Breast epithelium (tissue), 4 donors: Measurements from ENCODE around the gene FCER2. TPM values are rescaled to one million over a fixed set of nuclear protein-coding genes. Genes with fewer than 3 reads are reported as not detected.

Experiments
- DNase-seq, 2 donors: peaks; one replicate each; pipeline ENCODE4 v3.0.0-alpha.2; 2019; ENCODE audit warnings: low spot score in 2 of 2
- H3K27ac ChIP-seq, 2 donors: fragments of 200-600 bp; sonication (generic) in 1 of 2; one replicate each; pipeline ENCODE4 v1.5.1; 2016 to 2019; ENCODE audit warnings: mild to moderate bottlenecking in 1 of 2
- H3K27me3 ChIP-seq, 2 donors: fragments of 200-600 bp; sonication (generic) in 1 of 2; one replicate each; pipeline versions ENCODE4 v1.5.1 to v1.6.0; 2017 to 2019; ENCODE audit warnings: control low read depth in 1 of 2, mild to moderate bottlenecking in 1 of 2
- H3K36me3 ChIP-seq: fragments of 200-600 bp; one replicate; pipeline ENCODE4 v1.5.1; 2019
- H3K4me1 ChIP-seq, 2 donors: fragments of 200-600 bp; sonication (generic); one replicate each; pipeline ENCODE4 v1.5.1; 2016 to 2019; ENCODE audit warnings: control low read depth in 1 of 2
- H3K4me3 ChIP-seq, 3 donors: fragments of 200-600 bp; sonication (generic); 1 replicate in 2 of 3; 2 replicates in 1 of 3; pipeline ENCODE4 v1.5.1; 2016 to 2019; ENCODE audit warnings: mild to moderate bottlenecking in 3 of 3, moderate library complexity in 2 of 3
- H3K9me3 ChIP-seq, 2 donors: fragments of 200-600 bp; sonication (generic) in 1 of 2; one replicate each; pipeline ENCODE4 v1.5.1; 2016 to 2019; ENCODE audit warnings: control low read depth in 1 of 2
- POLR2A ChIP-seq: fragments of 450-650 bp; IDR thresholded peaks from one replicate; pipeline ENCODE4 v1.6.1; 2016; ENCODE audit warnings: antibody characterized with exemption, mild to moderate bottlenecking, moderate library complexity
- POLR2AphosphoS5 ChIP-seq, 3 donors: sonication (generic); formaldehyde crosslinking; IDR thresholded peaks; one replicate each; pipeline ENCODE4 v1.6.1; 2017; ENCODE audit warnings: antibody characterized with exemption in 3 of 3
- intact Hi-C: fragments of 100-400 bp; cut with DNase I; formaldehyde crosslinking; loops from one replicate; pipeline ENCODE4 v1.15.1; 2023; ENCODE audit warnings: low total_unique reads
- total RNA-seq, 3 donors: library from RNA; depleted of rRNA; stranded (reverse); fragments of >200 nt; gene quantifications; one replicate each; pipeline ENCODE4 v1.1.0, GENCODE V29; 2016
- TF ChIP-seq, protein P1 (sequence below), 3 donors: fragments of 450-650 bp; IDR thresholded peaks; one replicate each; pipeline ENCODE4 v1.5.1; 2016 to 2017; ENCODE audit warnings: antibody characterized with exemption in 3 of 3, mild to moderate bottlenecking in 3 of 3, moderate library complexity in 3 of 3

Gene FCER2
- total RNA-seq, 3 donors from 2014 or later, result 0.29 to 0.48 TPM; not detected in 1

DNA sequence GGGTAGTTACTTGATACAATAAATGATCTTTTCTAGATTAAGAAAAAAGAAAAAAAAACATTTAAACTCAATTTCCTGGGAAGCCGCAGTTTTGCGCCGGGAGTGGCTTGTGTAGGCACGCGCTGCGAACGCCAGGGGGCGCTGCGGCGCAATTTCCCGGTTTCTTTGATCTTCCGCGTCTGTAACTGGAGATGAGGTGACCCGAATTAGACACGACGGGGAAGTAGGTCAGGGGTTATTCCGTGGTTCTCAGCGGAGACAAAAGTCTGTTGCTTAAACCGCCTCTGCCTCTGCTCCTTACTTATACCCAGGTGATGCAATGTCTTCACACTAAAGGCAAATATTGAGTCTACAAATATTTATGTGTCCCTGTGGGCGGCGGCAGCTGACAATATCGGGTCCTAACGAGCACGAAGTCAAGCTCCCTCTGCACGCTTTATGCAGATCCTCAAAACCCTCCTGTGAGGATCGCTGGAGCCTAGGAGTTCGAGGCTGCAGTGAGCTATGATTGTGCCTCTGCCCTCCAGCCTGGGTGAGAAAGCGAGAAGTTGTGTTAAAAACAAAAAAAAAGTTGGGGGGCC lies 49.8 kb downstream of the FCER2 start:
- Histone ChIP-seq H3K36me3 (no peaks in the 10 kb centered on the region), H3K27ac (peak overlapping the region in 1 of 2 donors; percentile 49), H3K9me3 (no peaks in the 10 kb centered on the region), H3K4me1 (no peaks in the 10 kb centered on the region), H3K4me3 (peak overlapping the region in 2 of 3 donors; percentile 17 to 45), H3K27me3 (no peaks in the 10 kb centered on the region)
- peak; percentile 85 to 92 for DNase-seq
- intact Hi-C loops, result no loop called here
- TF ChIP-seq, protein P1, sequence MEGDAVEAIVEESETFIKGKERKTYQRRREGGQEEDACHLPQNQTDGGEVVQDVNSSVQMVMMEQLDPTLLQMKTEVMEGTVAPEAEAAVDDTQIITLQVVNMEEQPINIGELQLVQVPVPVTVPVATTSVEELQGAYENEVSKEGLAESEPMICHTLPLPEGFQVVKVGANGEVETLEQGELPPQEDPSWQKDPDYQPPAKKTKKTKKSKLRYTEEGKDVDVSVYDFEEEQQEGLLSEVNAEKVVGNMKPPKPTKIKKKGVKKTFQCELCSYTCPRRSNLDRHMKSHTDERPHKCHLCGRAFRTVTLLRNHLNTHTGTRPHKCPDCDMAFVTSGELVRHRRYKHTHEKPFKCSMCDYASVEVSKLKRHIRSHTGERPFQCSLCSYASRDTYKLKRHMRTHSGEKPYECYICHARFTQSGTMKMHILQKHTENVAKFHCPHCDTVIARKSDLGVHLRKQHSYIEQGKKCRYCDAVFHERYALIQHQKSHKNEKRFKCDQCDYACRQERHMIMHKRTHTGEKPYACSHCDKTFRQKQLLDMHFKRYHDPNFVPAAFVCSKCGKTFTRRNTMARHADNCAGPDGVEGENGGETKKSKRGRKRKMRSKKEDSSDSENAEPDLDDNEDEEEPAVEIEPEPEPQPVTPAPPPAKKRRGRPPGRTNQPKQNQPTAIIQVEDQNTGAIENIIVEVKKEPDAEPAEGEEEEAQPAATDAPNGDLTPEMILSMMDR (IDR thresholded peaks at IDR 0.05), result peak; percentile 96 to 98 (median 98)
- TF ChIP-seq POLR2AphosphoS5 (IDR thresholded peaks at IDR 0.05) (peak; percentile 49 to 59 (median 53)), POLR2A (no peak)

DNA sequence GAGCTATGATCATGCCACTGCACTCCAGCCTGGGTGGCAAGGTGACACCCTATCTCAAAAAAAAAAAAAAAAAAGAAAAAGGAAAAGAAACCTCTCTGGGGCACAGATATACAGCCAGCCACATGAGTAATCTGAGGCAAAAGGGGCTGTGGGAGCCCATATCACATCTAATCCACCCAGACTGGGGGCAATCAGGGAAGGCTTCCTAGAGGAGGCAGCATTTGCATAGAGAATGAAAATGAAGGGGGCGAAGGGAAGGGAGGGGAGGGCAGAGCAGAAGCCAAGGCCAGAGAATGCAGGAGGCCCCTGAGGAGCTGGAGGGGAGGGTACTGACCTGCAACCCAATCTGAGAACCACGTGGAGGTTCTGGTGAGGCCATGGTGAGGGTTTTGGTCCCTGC lies 51.8 kb downstream of the FCER2 start:
- TF ChIP-seq POLR2AphosphoS5 (IDR thresholded peaks at IDR 0.05), result no peak
- no peak for TF ChIP-seq POLR2A
- TF ChIP-seq, protein P1 (IDR thresholded peaks at IDR 0.05), result no peak
- Histone ChIP-seq H3K4me1 (no peaks in the 10 kb centered on the region), H3K4me3 (no peak overlapping the region), H3K27me3 (no peaks in the 10 kb centered on the region), H3K9me3 (no peaks in the 10 kb centered on the region), H3K27ac (peak overlapping the region in 1 of 2 donors; percentile 68), H3K36me3 (no peaks in the 10 kb centered on the region)
- intact Hi-C loops, result no loop called here
- DNase-seq, result no peak

DNA sequence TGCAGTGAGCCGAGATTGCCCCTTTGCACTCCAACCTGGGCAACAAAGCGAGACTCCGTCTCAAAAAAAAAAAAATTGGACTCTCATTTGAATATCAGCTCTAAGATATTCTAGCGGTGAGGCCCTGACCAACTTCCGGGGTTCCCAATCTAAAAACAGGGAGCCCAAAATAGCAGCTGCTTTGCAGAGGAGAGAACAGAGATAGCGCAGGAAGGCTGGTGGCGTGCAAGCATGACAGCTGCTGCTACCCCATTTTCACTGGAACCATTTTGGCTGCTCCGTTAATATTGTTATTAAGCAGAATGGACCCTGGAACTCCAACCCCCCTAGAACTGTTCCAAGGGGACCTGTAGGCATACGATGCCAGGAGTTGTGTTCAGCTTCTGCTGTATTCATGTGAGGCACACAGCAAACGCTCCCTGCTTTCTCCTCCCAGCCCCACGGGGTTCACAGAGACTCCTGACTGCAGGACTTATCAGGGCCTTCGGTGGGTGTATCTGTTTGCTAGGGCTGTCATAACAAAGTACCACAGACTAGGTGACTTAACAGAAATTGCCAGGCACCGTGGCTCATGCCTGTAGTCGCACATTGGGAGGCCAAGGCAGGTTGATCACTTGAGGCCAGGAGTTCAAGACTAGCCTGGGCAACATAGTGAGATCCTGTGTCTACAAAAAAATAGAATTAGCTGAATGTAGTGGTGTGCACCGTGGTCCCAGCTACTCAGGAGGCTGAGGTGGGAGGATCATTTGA lies 53.5 kb downstream of the FCER2 start:
- H3K4me3 ChIP-seq, result no peak overlapping the region
- no peaks in the 10 kb centered on the region for H3K27me3 ChIP-seq
- no peaks in the 10 kb centered on the region for H3K36me3 ChIP-seq
- intact Hi-C loops, result no loop called here
- H3K9me3 ChIP-seq, result no peaks in the 10 kb centered on the region
- peak overlapping the region; percentile 56 to 68 for H3K27ac ChIP-seq
- TF ChIP-seq POLR2AphosphoS5 (IDR thresholded peaks at IDR 0.05) (no peak), POLR2A (no peak)
- TF ChIP-seq, protein P1 (IDR thresholded peaks at IDR 0.05), result no peak
- no peak for DNase-seq
- no peaks in the 10 kb centered on the region for H3K4me1 ChIP-seq

DNA sequence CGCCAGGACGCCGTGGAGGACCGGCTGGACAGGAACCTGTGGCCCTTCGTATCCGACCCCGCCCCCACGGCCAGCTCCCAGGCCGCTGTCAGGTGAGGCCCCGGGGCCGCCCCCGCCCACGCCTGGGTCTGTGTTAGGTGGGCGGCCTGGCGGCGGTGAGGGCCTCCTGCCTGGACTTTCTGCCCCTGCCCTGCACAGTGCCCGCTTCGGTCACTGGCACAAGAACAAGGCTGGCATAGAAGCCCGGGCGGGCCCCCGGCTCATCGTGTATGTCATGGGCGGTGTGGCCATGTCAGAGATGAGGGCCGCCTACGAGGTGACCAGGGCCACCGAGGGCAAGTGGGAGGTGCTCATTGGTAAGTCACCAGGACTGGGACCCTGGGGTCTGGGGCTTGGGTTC lies 54.8 kb downstream of the FCER2 start:
- TF ChIP-seq POLR2AphosphoS5 (IDR thresholded peaks at IDR 0.05), result no peak
- TF ChIP-seq POLR2A, result no peak
- TF ChIP-seq, protein P1 (IDR thresholded peaks at IDR 0.05), result no peak
- intact Hi-C loops, result no loop called here
- no peak for DNase-seq
- Histone ChIP-seq H3K4me1 (no peaks in the 10 kb centered on the region), H3K4me3 (no peak overlapping the region), H3K36me3 (no peaks in the 10 kb centered on the region), H3K9me3 (no peaks in the 10 kb centered on the region), H3K27me3 (no peaks in the 10 kb centered on the region), H3K27ac (no peak overlapping the region)

DNA sequence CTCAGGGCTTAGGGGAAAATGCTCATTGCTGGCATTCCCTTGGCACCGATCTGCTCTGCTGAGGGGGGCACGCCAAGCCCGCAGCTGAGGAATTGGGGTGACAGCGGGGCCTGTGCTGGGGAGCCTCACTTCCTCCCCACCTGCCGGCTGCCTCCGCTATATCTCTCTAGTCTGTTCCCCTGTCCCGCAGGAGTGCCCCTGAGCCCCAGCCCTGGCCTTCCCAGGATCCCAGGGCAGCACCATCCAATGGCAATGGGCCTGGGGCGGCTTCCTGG lies 55.6 kb downstream of the FCER2 start:
- H3K27me3 ChIP-seq, result no peaks in the 10 kb centered on the region
- H3K9me3 ChIP-seq, result no peaks in the 10 kb centered on the region
- no peak overlapping the region for H3K27ac ChIP-seq
- TF ChIP-seq, protein P1 (IDR thresholded peaks at IDR 0.05), result no peak
- TF ChIP-seq POLR2AphosphoS5 (IDR thresholded peaks at IDR 0.05) (no peak), POLR2A (no peak)
- DNase-seq, result no peak
- H3K4me3 ChIP-seq, result no peak overlapping the region
- no peaks in the 10 kb centered on the region for H3K4me1 ChIP-seq
- intact Hi-C loops, result no loop called here
- H3K36me3 ChIP-seq, result no peaks in the 10 kb centered on the region
